H9 (cell line): Measurements from ENCODE around the gene POU6F2. TPM values are rescaled to one million over a fixed set of nuclear protein-coding genes. Genes with fewer than 3 reads are reported as not detected.

Experiments
- DNase-seq: peaks from one replicate; pipeline ENCODE4 v3.0.0-alpha.2; 2017
- H2AFZ ChIP-seq: one replicate; pipeline ENCODE4 v1.6.1; 2013; ENCODE audit warnings: mild to moderate bottlenecking, low read length, control low read depth, moderate library complexity
- H2AK5ac ChIP-seq: 2 replicates; pipeline ENCODE4 v1.6.1; 2013; ENCODE audit warnings: low read length, control low read depth, mixed read lengths; ENCODE audit not compliant: insufficient read length
- H2BK120ac ChIP-seq: one replicate; pipeline ENCODE4 v1.6.1; 2013; ENCODE audit warnings: low read depth, mild to moderate bottlenecking, low read length, control low read depth, inconsistent platforms; ENCODE audit not compliant: poor library complexity, severe bottlenecking
- H2BK12ac ChIP-seq: 2 replicates; pipeline ENCODE4 v1.6.1; 2013; ENCODE audit warnings: low read length, control low read depth, mixed read lengths, low read depth; ENCODE audit not compliant: insufficient read length
- H2BK15ac ChIP-seq: 2 replicates; pipeline ENCODE4 v1.6.1; 2013; ENCODE audit warnings: low read depth, low read length, control low read depth
- H2BK20ac ChIP-seq: one replicate; pipeline ENCODE4 v1.6.1; 2013; ENCODE audit warnings: low read depth, mild to moderate bottlenecking, low read length, control low read depth, inconsistent platforms; ENCODE audit not compliant: poor library complexity, severe bottlenecking
- H2BK5ac ChIP-seq: 2 replicates; pipeline ENCODE4 v1.6.1; 2013; ENCODE audit warnings: low read length, control low read depth, mixed read lengths; ENCODE audit not compliant: insufficient read length
- H3K14ac ChIP-seq: 2 replicates; pipeline ENCODE4 v1.6.1; 2013; ENCODE audit warnings: low read length, control low read depth; ENCODE audit not compliant: insufficient read depth
- H3K18ac ChIP-seq: 2 replicates; pipeline ENCODE4 v1.6.1; 2013; ENCODE audit warnings: low read depth, mild to moderate bottlenecking, mixed read lengths, low read length, control low read depth; ENCODE audit not compliant: insufficient read length
- H3K23ac ChIP-seq: 2 replicates; pipeline ENCODE4 v1.6.1; 2013; ENCODE audit warnings: low read length, control low read depth, mixed read lengths, low read depth; ENCODE audit not compliant: insufficient read length
- H3K23me2 ChIP-seq: 2 replicates; pipeline ENCODE4 v1.6.1; 2013; ENCODE audit warnings: low read depth, mild to moderate bottlenecking, mixed read lengths, low read length, control low read depth; ENCODE audit not compliant: insufficient read length, poor library complexity, severe bottlenecking
- H3K27ac ChIP-seq: 2 replicates; pipeline ENCODE4 v1.5.1; 2013; ENCODE audit warnings: low read length, control low read depth, mixed read lengths, low read depth; ENCODE audit not compliant: insufficient read length
- H3K27me3 ChIP-seq: 2 replicates; pipeline ENCODE4 v1.6.1; 2013; ENCODE audit warnings: low read length, control low read depth, inconsistent platforms; ENCODE audit not compliant: insufficient read depth
- H3K4ac ChIP-seq: 2 replicates; pipeline ENCODE4 v1.6.1; 2013; ENCODE audit warnings: low read depth, mild to moderate bottlenecking, control low read depth, inconsistent platforms, low read length, moderate library complexity
- H3K4me1 ChIP-seq: 2 replicates; pipeline ENCODE4 v1.6.1; 2013; ENCODE audit warnings: low read length, control low read depth, inconsistent platforms; ENCODE audit not compliant: insufficient read depth
- H3K4me2 ChIP-seq: 2 replicates; pipeline ENCODE4 v1.6.1; 2013; ENCODE audit warnings: low read length, control low read depth, mixed read lengths; ENCODE audit not compliant: insufficient read length, insufficient read depth
- H3K56ac ChIP-seq: 2 replicates; pipeline ENCODE4 v1.6.1; 2013; ENCODE audit warnings: low read depth, mild to moderate bottlenecking, mixed read lengths, low read length, control low read depth; ENCODE audit not compliant: insufficient read length
- H3K79me1 ChIP-seq: 2 replicates; pipeline ENCODE4 v1.6.1; 2013; ENCODE audit warnings: low read depth, mild to moderate bottlenecking, moderate library complexity, low read length, control low read depth, inconsistent platforms; ENCODE audit not compliant: insufficient read depth, poor library complexity, severe bottlenecking
- H3K79me2 ChIP-seq: 2 replicates; pipeline ENCODE4 v1.6.1; 2013; ENCODE audit warnings: low read length, control low read depth, inconsistent platforms; ENCODE audit not compliant: insufficient read depth
- H3K9ac ChIP-seq: 2 replicates; pipeline ENCODE4 v1.6.1; 2013; ENCODE audit warnings: low read length, control low read depth, mixed read lengths; ENCODE audit not compliant: insufficient read length; ENCODE audit errors: extremely low read depth
- H3K9me3 ChIP-seq: one replicate; pipeline ENCODE4 v1.6.1; 2013; ENCODE audit warnings: low read depth, low read length, inconsistent platforms; ENCODE audit not compliant: control insufficient read depth
- H3T11ph ChIP-seq: one replicate; pipeline ENCODE4 v1.6.1; 2013; ENCODE audit warnings: mild to moderate bottlenecking, low read length, control low read depth, inconsistent platforms
- H4K20me1 ChIP-seq: one replicate; pipeline ENCODE4 v1.6.1; 2013; ENCODE audit not compliant: control insufficient read depth, insufficient read length, insufficient read depth
- H4K5ac ChIP-seq: 2 replicates; pipeline ENCODE4 v1.6.1; 2013; ENCODE audit warnings: low read depth, mild to moderate bottlenecking, mixed read lengths, low read length, control low read depth; ENCODE audit not compliant: insufficient read length
- H4K8ac ChIP-seq: replicated peaks from 2 replicates; pipeline ENCODE4 v1.6.1; 2013; ENCODE audit warnings: low read length, control low read depth, mixed read lengths, low read depth; ENCODE audit not compliant: insufficient read length
- H4K91ac ChIP-seq: 2 replicates; pipeline ENCODE4 v1.6.1; 2013; ENCODE audit warnings: low read depth, mild to moderate bottlenecking, moderate library complexity, mixed read lengths, low read length, control low read depth; ENCODE audit not compliant: insufficient read length
- H3K27ac Mint-ChIP-seq, 3 experiments: 2 replicates in 2 of 3; 3 replicates in 1 of 3; pipeline ENCODE4 v1.8.0; 2020 to 2021; ENCODE audit warnings: mixed read lengths in 3 of 3, mild to moderate bottlenecking in 1 of 3, moderate library complexity in 1 of 3
- H3K27me3 Mint-ChIP-seq: 2 replicates; pipeline ENCODE4 v1.8.0; 2021; ENCODE audit warnings: low read depth, mild to moderate bottlenecking, moderate library complexity, mixed read lengths
- H3K36me3 Mint-ChIP-seq, 3 experiments: 2 replicates in 2 of 3; 3 replicates in 1 of 3; pipeline ENCODE4 v1.8.0; 2020 to 2021; ENCODE audit warnings: low read depth in 3 of 3, mixed read lengths in 3 of 3; ENCODE audit not compliant: insufficient read depth in 1 of 3
- H3K4me1 Mint-ChIP-seq, 2 experiments: 2 replicates each; pipeline ENCODE4 v1.8.0; 2020; ENCODE audit warnings: mixed read lengths in 2 of 2
- H3K4me3 Mint-ChIP-seq, 2 experiments: 2 replicates in 1 of 2; 3 replicates in 1 of 2; pipeline ENCODE4 v1.8.0; 2020 to 2021; ENCODE audit warnings: mild to moderate bottlenecking in 2 of 2, mixed read lengths in 2 of 2, moderate library complexity in 1 of 2
- H3K9me3 Mint-ChIP-seq, 2 experiments: 2 replicates in 1 of 2; 3 replicates in 1 of 2; pipeline ENCODE4 v1.8.0; 2020; ENCODE audit warnings: mild to moderate bottlenecking in 2 of 2, mixed read lengths in 2 of 2, moderate library complexity in 1 of 2
- WGBS: extraction: QIAGEN DNeasy Blood & Tissue Kit; methylation state at CpG from one replicate; pipeline ENCODE4 v1.1.7; 2013; ENCODE audit warnings: missing lambda C conversion rate, low lambda C conversion rate, mixed read lengths; ENCODE audit not compliant: insufficient read length; ENCODE audit errors: extremely low coverage; 5-methylcytosine and 5-hydroxymethylcytosine counted together
- total RNA-seq: library from RNA; stranded (reverse); gene quantifications from 2 replicates; pipeline ENCODE4 v1.2.1, GENCODE V29; 2021
- TF ChIP-seq, protein P1 (sequence below): fragments of 200-600 bp; sonication (generic); conservative IDR thresholded peaks from 3 replicates; pipeline ENCODE4 v1.8.0; 2021; ENCODE audit warnings: antibody characterized with exemption, mild to moderate bottlenecking

POU6F2 gene
- total RNA-seq, 1 experiment from 2014 or later = 1.9 TPM

DNA sequence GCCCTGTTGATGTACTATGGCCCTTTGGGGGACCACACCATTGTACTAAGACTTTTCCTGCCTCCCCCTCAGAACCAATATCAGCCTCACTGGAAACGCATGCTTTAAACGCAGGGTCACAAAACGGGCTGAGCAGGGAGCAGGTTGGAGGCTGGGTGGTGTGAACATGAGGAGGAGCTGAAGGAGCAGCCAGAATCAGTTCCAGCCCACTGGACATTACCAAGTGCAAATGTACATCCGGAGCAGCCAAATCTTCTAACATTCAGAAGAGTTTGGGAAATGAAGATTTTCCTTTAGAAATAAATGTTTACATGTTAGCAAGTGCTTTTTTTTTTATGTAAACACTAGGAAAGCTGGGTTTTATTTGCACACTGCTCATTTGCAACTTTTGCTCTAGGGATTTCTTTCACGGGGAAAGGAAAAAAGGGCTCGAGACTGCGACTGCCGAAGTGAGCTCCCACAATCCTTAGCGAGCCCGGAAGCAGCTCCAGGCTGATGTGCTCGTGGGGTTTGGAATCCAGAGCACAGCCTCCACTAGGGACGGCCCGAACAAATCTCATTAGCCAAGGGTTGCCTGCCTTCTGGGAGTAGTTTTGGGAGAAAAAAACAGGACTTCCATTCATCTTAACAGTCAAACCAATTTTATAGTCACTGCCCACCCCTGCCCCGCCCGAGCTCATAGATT, 480.5 kb downstream of the POU6F2 start:
- Histone ChIP-seq H2BK120ac (no peak overlapping the region), H2AFZ (no peak overlapping the region), H3K9me3 (no peaks in the 10 kb centered on the region), H3K9ac (no peak overlapping the region), H3K4me2 (no peak overlapping the region), H3K27ac (no peak overlapping the region), H4K8ac (no peak overlapping the region), H3T11ph (no peak overlapping the region), H4K91ac (no peak overlapping the region), H3K79me1 (no peaks in the 10 kb centered on the region), H3K14ac (no peak overlapping the region), H2BK12ac (no peak overlapping the region), H2BK15ac (no peak overlapping the region), H4K20me1 (no peaks in the 10 kb centered on the region), H3K23ac (no peak overlapping the region), H3K27me3 (no peaks in the 10 kb centered on the region), H3K56ac (no peak overlapping the region), H2BK20ac (no peak overlapping the region), H4K5ac (no peak overlapping the region), H2AK5ac (no peak overlapping the region), H3K4ac (no peak overlapping the region), H3K18ac (no peak overlapping the region), H3K23me2 (no peaks in the 10 kb centered on the region), H2BK5ac (no peak overlapping the region), H3K4me1 (no peaks in the 10 kb centered on the region; the same call in 1 of the 2 replicates), H3K79me2 (no peaks in the 10 kb centered on the region)
- Mint-ChIP-seq H3K4me3 (no peak overlapping the region), H3K4me1 (peaks cover 22 to 34% of the 10 kb centered on the region in 2 experiments), H3K27ac (peak overlapping the region in 1 of 3 experiments; percentile 84; a peak in 1 of 7 replicates), H3K27me3 (no peaks in the 10 kb centered on the region), H3K36me3 (no peaks in the 10 kb centered on the region), H3K9me3 (no peaks in the 10 kb centered on the region)
- no CpG with 5 or more reads among the region's 15 CpGs for WGBS
- no peak for DNase-seq
- TF ChIP-seq, protein P1, sequence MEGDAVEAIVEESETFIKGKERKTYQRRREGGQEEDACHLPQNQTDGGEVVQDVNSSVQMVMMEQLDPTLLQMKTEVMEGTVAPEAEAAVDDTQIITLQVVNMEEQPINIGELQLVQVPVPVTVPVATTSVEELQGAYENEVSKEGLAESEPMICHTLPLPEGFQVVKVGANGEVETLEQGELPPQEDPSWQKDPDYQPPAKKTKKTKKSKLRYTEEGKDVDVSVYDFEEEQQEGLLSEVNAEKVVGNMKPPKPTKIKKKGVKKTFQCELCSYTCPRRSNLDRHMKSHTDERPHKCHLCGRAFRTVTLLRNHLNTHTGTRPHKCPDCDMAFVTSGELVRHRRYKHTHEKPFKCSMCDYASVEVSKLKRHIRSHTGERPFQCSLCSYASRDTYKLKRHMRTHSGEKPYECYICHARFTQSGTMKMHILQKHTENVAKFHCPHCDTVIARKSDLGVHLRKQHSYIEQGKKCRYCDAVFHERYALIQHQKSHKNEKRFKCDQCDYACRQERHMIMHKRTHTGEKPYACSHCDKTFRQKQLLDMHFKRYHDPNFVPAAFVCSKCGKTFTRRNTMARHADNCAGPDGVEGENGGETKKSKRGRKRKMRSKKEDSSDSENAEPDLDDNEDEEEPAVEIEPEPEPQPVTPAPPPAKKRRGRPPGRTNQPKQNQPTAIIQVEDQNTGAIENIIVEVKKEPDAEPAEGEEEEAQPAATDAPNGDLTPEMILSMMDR = no peak
